Stomach (tissue), 9 donors: ENCODE data around the gene SCYGR1. TPM values are rescaled to one million over a fixed set of nuclear protein-coding genes. Genes with fewer than 3 reads are reported as not detected.
"Not testable (repeated sequence)": the region's sequence is repeated elsewhere in the genome, so short reads cannot be mapped to it uniquely, and the experiment has no call there.

Source experiments
- DNase-seq, 2 donors: peaks; one replicate each; pipeline versions ENCODE4 v3.0.0 to v3.0.0-alpha.2; 2013 to 2019
- H3K27ac ChIP-seq, 5 donors: fragments of 200-600 bp in 4 of 5; sonication (generic) in 4 of 5; one replicate each; pipeline ENCODE4 v1.5.1; 2013 to 2019; ENCODE audit warnings: mild to moderate bottlenecking in 1 of 5, moderate library complexity in 1 of 5
- H3K27me3 ChIP-seq, 3 donors: fragments of 200-600 bp; sonication (generic); one replicate each; pipeline ENCODE4 v1.5.1; 2017 to 2019; ENCODE audit warnings: mixed run types in 1 of 3
- H3K36me3 ChIP-seq, 4 donors: fragments of 200-600 bp; sonication (generic); 1 replicate in 3 of 4; 2 replicates in 1 of 4; pipeline ENCODE4 v1.5.1; 2016 to 2019
- H3K4me1 ChIP-seq, 4 donors: fragments of 200-600 bp; sonication (generic); one replicate each; pipeline ENCODE4 v1.5.1; 2016 to 2019
- H3K4me3 ChIP-seq, 4 donors: fragments of 200-600 bp; sonication (generic) in 3 of 4; one replicate each; pipeline ENCODE4 v1.5.1; 2016 to 2019; ENCODE audit warnings: mild to moderate bottlenecking in 1 of 4
- H3K9me3 ChIP-seq, 4 donors: fragments of 200-600 bp; sonication (generic); one replicate each; pipeline ENCODE4 v1.5.1; 2016 to 2019
- CTCF ChIP-seq, 7 experiments: fragments of 450-650 bp in 4 of 7; fragments of 200-600 bp in 3 of 7; sonication (generic) in 3 of 7; IDR thresholded peaks; one replicate each; pipeline ENCODE4 v1.5.1; 2016 to 2019; ENCODE audit warnings: antibody characterized with exemption in 7 of 7, control low read depth in 2 of 7, mild to moderate bottlenecking in 1 of 7
- EP300 ChIP-seq: sonication (generic); formaldehyde crosslinking; IDR thresholded peaks from one replicate; pipeline ENCODE4 v1.6.1; 2017; ENCODE audit warnings: antibody characterized with exemption
- POLR2A ChIP-seq, 4 donors: fragments of 450-650 bp; IDR thresholded peaks; one replicate each; pipeline ENCODE4 v1.6.1; 2016; ENCODE audit warnings: antibody characterized with exemption in 4 of 4, control low read depth in 2 of 4, mild to moderate bottlenecking in 1 of 4, moderate library complexity in 1 of 4
- POLR2AphosphoS5 ChIP-seq, 3 donors: sonication (generic); formaldehyde crosslinking; IDR thresholded peaks; one replicate each; pipeline ENCODE4 v1.6.1; 2016; ENCODE audit warnings: antibody characterized with exemption in 3 of 3
- WGBS, 5 donors: extraction: QIAGEN DNeasy Blood & Tissue Kit in 3 of 5; methylation state at CpG; one replicate each; pipeline versions ENCODE4 v1.1.5 to v1.1.7; 2013 to 2018; 5-methylcytosine and 5-hydroxymethylcytosine counted together
- intact Hi-C: fragments of 100-400 bp; cut with DNase I; formaldehyde crosslinking; loops from one replicate; pipeline ENCODE4 v1.15.1; 2023; ENCODE audit warnings: low total_unique reads
- polyA plus RNA-seq, 3 donors: library from polyadenylated mRNA; stranded (reverse); fragments of 200-250 nt; gene quantifications; one replicate each; pipeline ENCODE4 v1.2.3, GENCODE V29; 2013
- total RNA-seq, 5 donors: library from RNA; depleted of rRNA; stranded (reverse); fragments of >200 nt; gene quantifications; one replicate each; pipeline versions ENCODE4 v1.1.0 to v1.2.3, GENCODE V29; 2014 to 2016
- donor health status: healthy with polysubstance abuse.
- donor health status: Bipolar disorder and iron deficiency.
- donor health status: healthy.

SCYGR1 gene
- total and polyA plus RNA-seq, 8 donors = not detected

DNA sequence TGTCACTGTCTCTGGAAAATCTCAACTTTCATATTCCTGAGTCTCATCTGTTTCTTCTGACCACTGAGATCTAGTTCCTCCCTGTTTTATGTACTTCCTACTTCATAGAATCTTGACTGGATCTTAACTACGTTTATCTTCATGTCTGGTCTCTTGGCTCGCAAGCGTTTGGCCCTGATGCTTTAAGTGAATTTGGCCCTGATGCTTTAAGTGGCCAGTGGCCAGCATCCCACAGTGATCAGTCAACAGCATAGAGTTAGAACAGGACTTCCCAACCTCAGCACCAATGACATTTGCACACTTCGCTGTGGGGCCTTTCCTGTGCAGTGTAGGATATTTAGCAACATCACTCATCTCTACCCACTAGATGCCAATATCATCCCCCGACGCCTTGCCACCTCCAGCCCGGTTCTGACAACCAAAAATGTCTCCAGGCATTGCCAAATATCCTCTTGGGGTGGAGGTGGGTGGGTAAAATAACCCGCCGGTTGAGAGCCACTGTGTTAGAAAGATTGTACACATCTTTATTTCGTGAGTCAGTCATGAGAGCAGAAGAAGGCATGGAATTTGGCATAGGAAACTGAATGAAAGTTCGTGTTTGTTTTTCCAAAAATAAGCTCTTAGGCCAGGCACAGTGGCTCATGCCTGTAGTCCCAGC is 20.9 kb downstream of the SCYGR1 start:
- peak in 1 of 2 donors; percentile 23 for DNase-seq
- intact Hi-C loops = no loop called here
- no peak overlapping the region for H3K4me3 ChIP-seq
- peaks cover 0 to 19% (median 2%) of the 10 kb centered on the region in 4 donors for H3K4me1 ChIP-seq
- no peaks in the 10 kb centered on the region for H3K36me3 ChIP-seq
- 46 to 67% (median 63%) methylated on average over 11 of the region's 11 CpGs for WGBS, 5 donors
- H3K9me3 ChIP-seq = no peaks in the 10 kb centered on the region
- H3K27me3 ChIP-seq = no peaks in the 10 kb centered on the region
- H3K27ac ChIP-seq = peak overlapping the region in 3 of 5 donors; percentile 22 to 53 (median 25)
- TF ChIP-seq POLR2AphosphoS5 (IDR thresholded peaks at IDR 0.05) (no peak), CTCF (IDR thresholded peaks at IDR 0.05) (no peak), EP300 (no peak), POLR2A (IDR thresholded peaks at IDR 0.05) (no peak)

- Histone ChIP-seq H3K27me3 (no peaks in the 10 kb centered on the region), H3K27ac (no peak overlapping the region), H3K9me3 (no peaks in the 10 kb centered on the region), H3K36me3 (peaks cover 0 to 8% (median 5%) of the 10 kb centered on the region in 4 donors), H3K4me3 (no peak overlapping the region), H3K4me1 (peaks cover 0 to 19% (median 2%) of the 10 kb centered on the region in 4 donors)
- no peak for TF ChIP-seq POLR2AphosphoS5 (IDR thresholded peaks at IDR 0.05)
- intact Hi-C loops = no loop called here
- no peak for DNase-seq
- 31 to 75% (median 54%) methylated on average over 3 of the region's 3 CpGs for WGBS, 5 donors
These were observed 21.9 kb downstream of the SCYGR1 start for GRCh38 chr2:227365833-227366232.

DNA sequence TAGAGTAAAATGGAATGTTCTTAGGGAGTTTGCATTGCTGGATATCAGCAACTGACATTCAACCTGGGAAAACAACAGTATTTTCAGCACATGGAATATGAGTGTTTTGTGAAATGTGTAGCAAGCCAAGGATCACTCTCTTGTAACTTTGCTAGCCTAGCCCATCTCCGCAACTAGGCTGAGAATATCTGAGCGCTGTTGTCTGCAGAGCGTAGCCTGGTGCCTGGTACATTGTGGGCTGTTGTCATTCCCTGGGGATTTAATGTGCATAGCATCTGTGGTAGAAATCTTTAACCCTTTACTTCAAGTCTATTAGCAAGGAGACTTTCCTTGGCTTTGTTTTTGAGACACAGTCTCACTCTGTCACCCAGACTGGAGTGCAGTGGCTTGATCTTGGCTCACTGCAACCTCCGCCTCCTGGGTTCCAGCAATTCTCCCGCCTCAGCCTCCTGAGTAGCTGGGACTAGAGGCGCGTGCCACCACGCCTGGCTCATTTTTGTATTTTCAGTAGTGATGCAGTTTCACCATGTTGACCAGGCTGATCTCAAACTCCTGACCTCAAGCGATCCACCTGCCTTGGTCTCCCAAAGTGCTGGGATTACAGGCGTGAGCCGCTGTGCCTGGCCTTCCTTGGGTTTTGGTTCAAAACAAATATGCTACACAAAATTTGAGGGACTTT is 23.0 kb downstream of the SCYGR1 start:
- intact Hi-C loops, H3K27me3 ChIP-seq, H3K4me3 ChIP-seq, H3K9me3 ChIP-seq, H3K27ac ChIP-seq, DNase-seq: not testable (repeated sequence)
- Histone ChIP-seq H3K4me1 (peaks cover 0 to 19% (median 2%) of the 10 kb centered on the region in 4 donors), H3K36me3 (peaks cover 0 to 19% (median 16%) of the 10 kb centered on the region in 4 donors)
- WGBS, 5 donors = 80 to 93% (median 91%) methylated on average over 11 of the region's 11 CpGs

GRCh38 chr2:227363756-227364155 is 24.0 kb downstream of the SCYGR1 start:
- DNase-seq = no peak
- Histone ChIP-seq H3K27me3 (no peaks in the 10 kb centered on the region), H3K4me1 (peaks cover 0 to 19% (median 2%) of the 10 kb centered on the region in 4 donors), H3K36me3 (peaks cover 2 to 29% (median 26%) of the 10 kb centered on the region in 4 donors), H3K9me3 (no peaks in the 10 kb centered on the region), H3K4me3 (no peak overlapping the region), H3K27ac (no peak overlapping the region)
- TF ChIP-seq POLR2AphosphoS5 (IDR thresholded peaks at IDR 0.05) (no peak), POLR2A (IDR thresholded peaks at IDR 0.05) (no peak), CTCF (IDR thresholded peaks at IDR 0.05) (no peak), EP300 (no peak)
- 86 to 93% (median 92%) methylated on average over 6 of the region's 6 CpGs for WGBS, 5 donors
- intact Hi-C loops = no loop called here

- TF ChIP-seq CTCF (IDR thresholded peaks at IDR 0.05) (no peak), POLR2AphosphoS5 (IDR thresholded peaks at IDR 0.05) (no peak), POLR2A (IDR thresholded peaks at IDR 0.05) (no peak), EP300 (no peak)
- no peak overlapping the region for H3K4me3 ChIP-seq
- no peaks in the 10 kb centered on the region for H3K27me3 ChIP-seq
- WGBS, 5 donors = 71 to 82% (median 81%) methylated on average over 5 of the region's 5 CpGs
- H3K9me3 ChIP-seq = no peaks in the 10 kb centered on the region
- intact Hi-C loops = no loop called here
- peaks cover 22 to 63% (median 60%) of the 10 kb centered on the region in 4 donors for H3K36me3 ChIP-seq
- H3K27ac ChIP-seq = no peak overlapping the region
- no peak for DNase-seq
- H3K4me1 ChIP-seq = no peaks in the 10 kb centered on the region
These were observed 27.4 kb downstream of the SCYGR1 start for GRCh38 chr2:227360351-227360750.
